GM12878 (cell line): Measurements from ENCODE around the gene OPN4. TPM values are rescaled to one million over a fixed set of nuclear protein-coding genes. Genes with fewer than 3 reads are reported as not detected.

ENCODE experiments used
- ATAC-seq: fragments of 200-7000 bp; cut with Tn5 transposase; 3 replicates; pipeline ENCODE4 v1.9.1; 2020; ENCODE audit warnings: mild to moderate bottlenecking, moderate library complexity
- BruUV-seq: library from RNA; stranded (reverse); fragments of 400-500 nt; replicated peaks from 2 replicates; lab custom pipeline; 2021; lab: Mats Ljungman, UMichigan
- CTCF ChIA-PET: fragments of 300-600 bp; sonication (Branson Sonifier 250); formaldehyde crosslinking; extraction: SDS; loops from one replicate; lab custom pipeline; 2021; ENCODE audit warnings: inconsistent platforms; lab: Yijun Ruan, JAX
- POLR2A ChIA-PET: fragments of 350-600 bp; formaldehyde crosslinking; extraction: SDS; loops from one replicate; lab custom pipeline; 2021; ENCODE audit warnings: inconsistent platforms; lab: Charles Lee
- RAD21 ChIA-PET: fragments of 300-600 bp; sonication (Branson Sonifier 250); formaldehyde crosslinking; loops from one replicate; lab custom pipeline; 2023; ENCODE audit warnings: antibody characterized with exemption; ENCODE audit not compliant: unreplicated experiment; lab: Charles Lee
- SMC1A ChIA-PET: fragments of 300-600 bp; sonication (Branson Sonifier 250); formaldehyde crosslinking; loops from one replicate; lab custom pipeline; 2023; ENCODE audit not compliant: unreplicated experiment, uncharacterized antibody; lab: Charles Lee
- DNase-seq: peaks from one replicate; pipeline ENCODE4 v3.0.0-alpha.2; 2011; ENCODE audit warnings: low read depth, low spot score
- FAIRE-seq: peaks from 3 replicates; lab custom pipeline; 2011; peaks lifted over from hg19 to GRCh38; lab: Jason Lieb, UNC
- H2AFZ ChIP-seq: 2 replicates; pipeline ENCODE4 v1.6.0; 2011; ENCODE audit warnings: low read depth, low read length, control low read depth; ENCODE audit not compliant: control insufficient read depth
- H3K27ac ChIP-seq: 2 replicates; pipeline ENCODE4 v1.5.1; 2011; ENCODE audit warnings: control low read depth; ENCODE audit not compliant: control insufficient read depth, insufficient read depth
- H3K27me3 ChIP-seq, 2 experiments: replicated peaks in 1 of 2; 2 replicates each; pipeline versions ENCODE4 v1.6.0 to v1.6.1; 2011; ENCODE audit warnings: low read length in 1 of 2; ENCODE audit not compliant: control insufficient read depth in 2 of 2, insufficient read depth in 2 of 2
- H3K36me3 ChIP-seq, 2 experiments: 2 replicates each; pipeline ENCODE4 v1.5.1; 2011; ENCODE audit warnings: low read length in 1 of 2; ENCODE audit not compliant: control insufficient read depth in 2 of 2, insufficient read depth in 2 of 2
- H3K4me1 ChIP-seq: 2 replicates; pipeline ENCODE4 v1.6.1; 2011; ENCODE audit warnings: mild to moderate bottlenecking, low read length, moderate library complexity, mixed read lengths; ENCODE audit not compliant: control insufficient read depth, insufficient read depth
- H3K4me2 ChIP-seq: 2 replicates; pipeline ENCODE4 v1.6.0; 2011; ENCODE audit warnings: control low read depth; ENCODE audit not compliant: control insufficient read depth, insufficient read depth
- H3K4me3 ChIP-seq: fragments of 200-600 bp; sonication (generic); 2 replicates; pipeline ENCODE4 v1.5.1; 2016
- H3K79me2 ChIP-seq: 2 replicates; pipeline ENCODE4 v1.6.0; 2011; ENCODE audit warnings: low read length; ENCODE audit not compliant: control insufficient read depth, insufficient read depth
- H3K9ac ChIP-seq: 2 replicates; pipeline ENCODE4 v1.8.0; 2011; ENCODE audit warnings: low read length, control low read depth, mixed read lengths; ENCODE audit not compliant: control insufficient read depth, insufficient read depth
- H3K9me3 ChIP-seq: replicated peaks from 3 replicates; pipeline ENCODE4 v1.5.1; 2011; ENCODE audit warnings: mild to moderate bottlenecking, low read length; ENCODE audit not compliant: control insufficient read depth, insufficient read depth
- H4K20me1 ChIP-seq: 2 replicates; pipeline ENCODE4 v1.6.0; 2011; ENCODE audit not compliant: control insufficient read depth, insufficient read depth
- CBFB ChIP-seq: IDR thresholded peaks from 2 replicates; pipeline ENCODE4 v1.6.1; 2016; ENCODE audit warnings: antibody characterized with exemption, low read depth
- CHD1 ChIP-seq: IDR thresholded peaks from 2 replicates; pipeline ENCODE4 v1.6.1; 2012; ENCODE audit warnings: low read depth, low read length, improper control_type of control experiment
- FOS ChIP-seq: IDR thresholded peaks from 3 replicates; pipeline ENCODE4 v1.6.1; 2011; ENCODE audit warnings: borderline replicate concordance; ENCODE audit not compliant: insufficient read length; ENCODE audit errors: extremely low read depth
- GABPA ChIP-seq: IDR thresholded peaks from 2 replicates; pipeline ENCODE4 v1.6.1; 2014; ENCODE audit warnings: antibody characterized with exemption, low read depth, mild to moderate bottlenecking, inconsistent platforms
- GATAD2B ChIP-seq: fragments of 450-650 bp; conservative IDR thresholded peaks from 2 replicates; pipeline ENCODE4 v1.6.1; 2017; ENCODE audit warnings: low read depth, mild to moderate bottlenecking, moderate library complexity
- HSF1 ChIP-seq: fragments of 150-350 bp; IDR thresholded peaks from 2 replicates; pipeline ENCODE4 v1.6.1; 2014; ENCODE audit warnings: mild to moderate bottlenecking, low read depth, low read length
- MXI1 ChIP-seq: fragments of 150-350 bp; IDR thresholded peaks from 2 replicates; pipeline ENCODE4 v1.6.1; 2011; ENCODE audit warnings: low read depth, mild to moderate bottlenecking, inconsistent platforms, low read length, improper control_type of control experiment
- NFYA ChIP-seq: IDR thresholded peaks from 2 replicates; pipeline ENCODE4 v1.6.1; 2011; ENCODE audit warnings: low read depth, mild to moderate bottlenecking, low read length, improper control_type of control experiment, borderline replicate concordance
- NRF1 ChIP-seq: conservative IDR thresholded peaks from 2 replicates; pipeline ENCODE4 v1.6.1; 2011; ENCODE audit warnings: mild to moderate bottlenecking, low read depth, low read length, improper control_type of control experiment
- POU2F2 ChIP-seq: IDR thresholded peaks from 3 replicates; pipeline ENCODE4 v1.6.1; 2011; ENCODE audit warnings: low read depth, mild to moderate bottlenecking, low read length, borderline replicate concordance
- SMARCA5 ChIP-seq: fragments of 450-650 bp; IDR thresholded peaks from 2 replicates; pipeline ENCODE4 v1.6.1; 2017; ENCODE audit warnings: mild to moderate bottlenecking
- SRF ChIP-seq, 2 experiments: IDR thresholded peaks; 2 replicates each; pipeline ENCODE4 v1.6.1; 2011; ENCODE audit warnings: low read depth in 2 of 2, low read length in 2 of 2, mild to moderate bottlenecking in 1 of 2, moderate library complexity in 1 of 2
- STAT3 ChIP-seq: IDR thresholded peaks from 2 replicates; pipeline ENCODE4 v1.6.1; 2011; ENCODE audit warnings: low read depth, low read length, improper control_type of control experiment
- USF2 ChIP-seq: IDR thresholded peaks from 2 replicates; pipeline ENCODE4 v1.6.1; 2011; ENCODE audit warnings: low read depth, low read length, improper control_type of control experiment, borderline replicate concordance
- WGBS: methylation state at CpG from one replicate; pipeline ENCODE4 v1.1.6; 2016; ENCODE audit warnings: low lambda C conversion rate; ENCODE audit not compliant: insufficient replicate concordance, insufficient coverage; ENCODE audit errors: missing lambda C conversion rate; 5-methylcytosine and 5-hydroxymethylcytosine counted together
- in situ Hi-C: fragments of 300-500 bp; cut with MboI; formaldehyde crosslinking; loops from 9 replicates; pipeline ENCODE4 v1.14.3; 2018; ENCODE audit warnings: mixed read lengths
- intact Hi-C: fragments of 100-400 bp; cut with micrococcal nuclease; formaldehyde crosslinking; loops from one replicate; pipeline ENCODE4 v1.14.2; 2022; ENCODE audit not compliant: unreplicated experiment
- polyA plus RNA-seq, 11 experiments: library from polyadenylated mRNA; depleted of rRNA in 4 of 11; unstranded in 6 of 11; stranded (reverse) in 5 of 11; fragments of >200 nt; fragmentation: Nextera tagmentation in 4 of 11; fragmentation: Illumina TruSeq in 1 of 11; extraction: Ambion mirVana in 4 of 11; extraction: Trizol in 1 of 11; gene quantifications; 1 replicate in 1 of 11; 2 replicates in 10 of 11; pipeline versions ENCODE4 v1.2.1 to v1.2.3, GENCODE V29; 2011 to 2016; ENCODE audit warnings: inconsistent platforms in 2 of 11, missing spikeins in 2 of 11, low read depth in 1 of 11
- total RNA-seq, 4 experiments: library from RNA; depleted of rRNA in 3 of 4; stranded (reverse); fragments of >200 nt in 3 of 4; fragmentation: Illumina TruSeq in 1 of 4; extraction: Trizol in 1 of 4; gene quantifications; 2 replicates each; pipeline versions ENCODE4 v1.2.1 to v1.2.3, GENCODE V29; 2013 to 2021
- TF ChIP-seq, protein P1 (sequence below): fragments of 450-650 bp; IDR thresholded peaks from 2 replicates; pipeline ENCODE4 v1.6.1; 2014; ENCODE audit warnings: mild to moderate bottlenecking
- TF ChIP-seq, protein P2 (sequence below): fragments of 450-650 bp; IDR thresholded peaks from 2 replicates; pipeline ENCODE4 v1.6.1; 2016; ENCODE audit warnings: mild to moderate bottlenecking, moderate library complexity, borderline replicate concordance

OPN4 gene
- total and polyA plus RNA-seq, 10 of the 15 experiments (the other 5 are each of a cell fraction or from before 2014, with no cell fraction given) = not detected

DNA sequence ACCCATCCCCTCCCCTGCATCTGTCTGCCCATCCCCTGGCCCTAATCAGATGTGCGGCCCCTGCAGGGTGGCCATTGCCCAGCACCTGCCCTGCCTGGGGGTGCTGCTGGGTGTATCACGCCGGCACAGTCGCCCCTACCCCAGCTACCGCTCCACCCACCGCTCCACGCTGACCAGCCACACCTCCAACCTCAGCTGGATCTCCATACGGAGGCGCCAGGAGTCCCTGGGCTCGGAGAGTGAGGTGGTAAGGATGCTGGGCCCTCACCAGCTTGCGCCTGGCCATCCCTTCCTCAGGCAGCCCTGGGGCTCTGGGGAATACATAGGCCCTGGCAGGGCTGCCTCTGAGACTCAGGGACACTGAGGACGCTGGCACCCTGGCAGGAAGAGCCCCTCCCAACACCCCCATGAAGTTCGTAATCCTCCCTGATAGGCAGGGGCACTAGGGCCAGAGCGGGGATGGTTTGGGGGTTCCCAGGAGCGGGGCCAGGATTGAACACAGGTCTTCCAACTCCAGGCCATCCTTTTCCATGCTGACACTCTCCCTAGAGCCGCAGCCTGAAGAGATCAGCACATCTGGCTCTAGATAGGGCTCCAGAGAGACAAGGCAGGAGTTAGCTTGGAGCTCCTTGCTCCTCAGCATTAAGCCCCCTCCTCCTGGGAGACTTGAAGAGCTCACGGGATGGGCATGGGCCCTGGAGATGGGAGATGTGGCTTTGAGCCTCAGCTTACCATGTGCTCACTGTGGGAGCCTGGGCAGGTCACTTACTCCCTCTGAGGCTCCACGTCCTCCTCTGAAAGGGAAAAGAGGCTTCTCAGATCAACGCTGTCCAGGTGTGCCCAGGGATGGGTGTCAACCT lies 8.1 kb downstream of the OPN4 start:
- Histone ChIP-seq H4K20me1 (no peaks in the 10 kb centered on the region; the same call in 1 of the 2 replicates), H2AFZ (no peak overlapping the region), H3K9ac (no peak overlapping the region), H3K36me3 (no peaks in the 10 kb centered on the region), H3K27me3 (no peaks in the 10 kb centered on the region; a peak in 1 of 4 replicates), H3K4me3 (no peak overlapping the region), H3K9me3 (no peaks in the 10 kb centered on the region; the same call in 2 of the 3 replicates), H3K27ac (no peak overlapping the region), H3K4me1 (no peaks in the 10 kb centered on the region), H3K79me2 (no peaks in the 10 kb centered on the region), H3K4me2 (no peak overlapping the region)
- whole genome bisulfite sequencing = 24% methylated on average over 19 of the region's 19 CpGs
- no TSS peak for BruUV-seq
- intact Hi-C loops = loop anchor here (10.0 kb wide), 1 partner anchor 268 kb away; no protein-coding TSS in a partner anchor
- in situ Hi-C loops = no loop called here
- CTCF ChIA-PET = no interaction called here
- POLR2A ChIA-PET = no interaction called here
- ATAC-seq = no peak
- no peak for TF ChIP-seq SMARCA5
- TF ChIP-seq FOS = no peak
- no peak for TF ChIP-seq NFYA
- no peak for TF ChIP-seq CBFB
- no peak for TF ChIP-seq USF2
- no peak for TF ChIP-seq SRF (IDR thresholded peaks at IDR 0.05; ENCODE audit: low read depth in 2 of 2, low read length in 2 of 2)
- TF ChIP-seq, protein P1, sequence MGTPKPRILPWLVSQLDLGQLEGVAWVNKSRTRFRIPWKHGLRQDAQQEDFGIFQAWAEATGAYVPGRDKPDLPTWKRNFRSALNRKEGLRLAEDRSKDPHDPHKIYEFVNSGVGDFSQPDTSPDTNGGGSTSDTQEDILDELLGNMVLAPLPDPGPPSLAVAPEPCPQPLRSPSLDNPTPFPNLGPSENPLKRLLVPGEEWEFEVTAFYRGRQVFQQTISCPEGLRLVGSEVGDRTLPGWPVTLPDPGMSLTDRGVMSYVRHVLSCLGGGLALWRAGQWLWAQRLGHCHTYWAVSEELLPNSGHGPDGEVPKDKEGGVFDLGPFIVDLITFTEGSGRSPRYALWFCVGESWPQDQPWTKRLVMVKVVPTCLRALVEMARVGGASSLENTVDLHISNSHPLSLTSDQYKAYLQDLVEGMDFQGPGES = no peak
- TF ChIP-seq, protein P2, sequence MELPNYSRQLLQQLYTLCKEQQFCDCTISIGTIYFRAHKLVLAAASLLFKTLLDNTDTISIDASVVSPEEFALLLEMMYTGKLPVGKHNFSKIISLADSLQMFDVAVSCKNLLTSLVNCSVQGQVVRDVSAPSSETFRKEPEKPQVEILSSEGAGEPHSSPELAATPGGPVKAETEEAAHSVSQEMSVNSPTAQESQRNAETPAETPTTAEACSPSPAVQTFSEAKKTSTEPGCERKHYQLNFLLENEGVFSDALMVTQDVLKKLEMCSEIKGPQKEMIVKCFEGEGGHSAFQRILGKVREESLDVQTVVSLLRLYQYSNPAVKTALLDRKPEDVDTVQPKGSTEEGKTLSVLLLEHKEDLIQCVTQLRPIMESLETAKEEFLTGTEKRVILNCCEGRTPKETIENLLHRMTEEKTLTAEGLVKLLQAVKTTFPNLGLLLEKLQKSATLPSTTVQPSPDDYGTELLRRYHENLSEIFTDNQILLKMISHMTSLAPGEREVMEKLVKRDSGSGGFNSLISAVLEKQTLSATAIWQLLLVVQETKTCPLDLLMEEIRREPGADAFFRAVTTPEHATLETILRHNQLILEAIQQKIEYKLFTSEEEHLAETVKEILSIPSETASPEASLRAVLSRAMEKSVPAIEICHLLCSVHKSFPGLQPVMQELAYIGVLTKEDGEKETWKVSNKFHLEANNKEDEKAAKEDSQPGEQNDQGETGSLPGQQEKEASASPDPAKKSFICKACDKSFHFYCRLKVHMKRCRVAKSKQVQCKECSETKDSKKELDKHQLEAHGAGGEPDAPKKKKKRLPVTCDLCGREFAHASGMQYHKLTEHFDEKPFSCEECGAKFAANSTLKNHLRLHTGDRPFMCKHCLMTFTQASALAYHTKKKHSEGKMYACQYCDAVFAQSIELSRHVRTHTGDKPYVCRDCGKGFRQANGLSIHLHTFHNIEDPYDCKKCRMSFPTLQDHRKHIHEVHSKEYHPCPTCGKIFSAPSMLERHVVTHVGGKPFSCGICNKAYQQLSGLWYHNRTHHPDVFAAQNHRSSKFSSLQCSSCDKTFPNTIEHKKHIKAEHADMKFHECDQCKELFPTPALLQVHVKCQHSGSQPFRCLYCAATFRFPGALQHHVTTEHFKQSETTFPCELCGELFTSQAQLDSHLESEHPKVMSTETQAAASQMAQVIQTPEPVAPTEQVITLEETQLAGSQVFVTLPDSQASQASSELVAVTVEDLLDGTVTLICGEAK = no peak
- TF ChIP-seq MXI1 = no peak
- TF ChIP-seq POU2F2 = no peak
- no peak for TF ChIP-seq GATAD2B
- no peak for TF ChIP-seq HSF1
- no peak for TF ChIP-seq GABPA
- TF ChIP-seq STAT3 = no peak
- TF ChIP-seq NRF1 = no peak
- no peak for TF ChIP-seq CHD1
- no peak for DNase-seq
- SMC1A ChIA-PET = no interaction called here
- RAD21 ChIA-PET = no interaction called here
- FAIRE-seq = no peak
